Neural progenitor cell (in vitro differentiated cells): Measurements from ENCODE around the gene SLC35B4. TPM values are rescaled to one million over a fixed set of nuclear protein-coding genes. Genes with fewer than 3 reads are reported as not detected.

ENCODE experiments used
- DNase-seq: peaks from one replicate; pipeline ENCODE4 v3.0.0-alpha.2; 2016; ENCODE audit warnings: low spot score
- H2AFZ ChIP-seq: fragments of 200-600 bp; sonication (generic); replicated peaks from 2 replicates; pipeline ENCODE4 v1.6.1; 2016; ENCODE audit warnings: antibody characterized with exemption
- H3F3A ChIP-seq: fragments of 200-600 bp; sonication (generic); 2 replicates; pipeline ENCODE4 v1.6.1; 2016; ENCODE audit warnings: antibody characterized with exemption, low read depth
- H3K27ac ChIP-seq: fragments of 200-600 bp; sonication (generic); 2 replicates; pipeline ENCODE4 v1.5.1; 2016; ENCODE audit warnings: mild to moderate bottlenecking
- H3K27me3 ChIP-seq: fragments of 200-600 bp; sonication (generic); 2 replicates; pipeline ENCODE4 v1.6.1; 2016; ENCODE audit warnings: mild to moderate bottlenecking, moderate library complexity
- H3K36me3 ChIP-seq: fragments of 200-600 bp; sonication (generic); 2 replicates; pipeline ENCODE4 v1.5.1; 2016
- H3K4me1 ChIP-seq: fragments of 200-600 bp; sonication (generic); 2 replicates; pipeline ENCODE4 v1.6.1; 2016; ENCODE audit warnings: mixed run types
- H3K4me2 ChIP-seq: fragments of 200-600 bp; sonication (generic); 2 replicates; pipeline ENCODE4 v1.6.1; 2016
- H3K4me3 ChIP-seq: fragments of 200-600 bp; sonication (generic); 2 replicates; pipeline ENCODE4 v1.5.1; 2016
- H3K79me2 ChIP-seq: fragments of 200-600 bp; sonication (generic); 2 replicates; pipeline ENCODE4 v1.6.1; 2016; ENCODE audit warnings: low read depth
- H3K9ac ChIP-seq: fragments of 200-600 bp; sonication (generic); 2 replicates; pipeline ENCODE4 v1.6.1; 2016
- H3K9me3 ChIP-seq: fragments of 200-600 bp; sonication (generic); 2 replicates; pipeline ENCODE4 v1.5.1; 2016; ENCODE audit warnings: low read depth
- H4K20me1 ChIP-seq: fragments of 200-600 bp; sonication (generic); 2 replicates; pipeline ENCODE4 v1.6.1; 2016; ENCODE audit warnings: low read depth
- H3K27ac Mint-ChIP-seq: 3 replicates; pipeline ENCODE4 v1.8.0; 2021; ENCODE audit warnings: mixed read lengths
- H3K27me3 Mint-ChIP-seq: 2 replicates; pipeline ENCODE4 v1.8.0; 2022; ENCODE audit warnings: low read depth, mild to moderate bottlenecking, inconsistent platforms, moderate library complexity, mixed read lengths; ENCODE audit not compliant: insufficient read depth
- H3K36me3 Mint-ChIP-seq: 3 replicates; pipeline ENCODE4 v1.8.0; 2021; ENCODE audit warnings: mixed read lengths
- H3K4me1 Mint-ChIP-seq: 3 replicates; pipeline ENCODE4 v1.8.0; 2021; ENCODE audit warnings: mixed read lengths
- H3K4me3 Mint-ChIP-seq: 3 replicates; pipeline ENCODE4 v1.8.0; 2021; ENCODE audit warnings: mild to moderate bottlenecking, moderate library complexity, mixed read lengths
- H3K9me3 Mint-ChIP-seq: 3 replicates; pipeline ENCODE4 v1.8.0; 2020; ENCODE audit warnings: mixed read lengths
- EZH2 ChIP-seq: fragments of 200-600 bp; sonication (generic); IDR thresholded peaks from 2 replicates; pipeline ENCODE4 v1.6.1; 2017; ENCODE audit warnings: antibody characterized with exemption, mild to moderate bottlenecking, moderate library complexity
- EZH2phosphoT487 ChIP-seq: fragments of 200-600 bp; sonication (generic); IDR thresholded peaks from 2 replicates; pipeline ENCODE4 v1.6.1; 2017; ENCODE audit warnings: antibody characterized with exemption
- total RNA-seq: library from RNA; depleted of rRNA; stranded (reverse); fragments of >200 nt; gene quantifications from 2 replicates; pipeline ENCODE4 v1.2.3, GENCODE V29; 2015; ENCODE audit warnings: low replicate concordance
- TF ChIP-seq, protein P1 (sequence below): fragments of 200-600 bp; sonication (generic); IDR thresholded peaks from 2 replicates; pipeline ENCODE4 v1.5.1; 2017; ENCODE audit warnings: antibody characterized with exemption, mild to moderate bottlenecking

Gene SLC35B4
- total RNA-seq, 1 donor from 2014 or later, result 32.0 TPM

DNA sequence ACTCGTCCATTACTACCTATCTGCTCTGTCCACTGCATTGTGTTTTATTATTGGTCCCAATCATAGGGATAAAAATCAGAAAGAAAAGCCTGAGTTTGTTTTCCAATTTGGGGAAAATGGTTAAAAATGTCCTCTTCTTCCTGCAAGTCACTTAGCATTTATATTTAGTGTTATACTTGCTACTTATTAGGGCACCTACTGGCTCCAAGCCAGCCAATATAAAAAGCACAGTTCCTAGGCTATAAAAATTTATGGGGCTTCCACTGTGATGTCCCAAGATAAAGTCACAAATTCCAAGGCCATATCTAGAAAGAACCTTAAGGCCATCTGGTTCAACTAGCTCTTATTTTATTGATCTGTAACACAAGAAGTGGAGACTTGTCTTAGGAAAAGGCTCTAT, 3.2 kb downstream of the SLC35B4 start:
- no peak for DNase-seq
- H3K4me3 ChIP-seq, result no peak overlapping the region
- no peaks in the 10 kb centered on the region for H3K9me3 ChIP-seq
- Mint-ChIP-seq H3K9me3 (no peaks in the 10 kb centered on the region), H3K27ac (no peak overlapping the region), H3K4me3 (no peak overlapping the region), H3K27me3 (no peaks in the 10 kb centered on the region), H3K4me1 (peaks cover 14% of the 10 kb centered on the region), H3K36me3 (peaks cover 2% of the 10 kb centered on the region)
- H3K79me2 ChIP-seq, result peaks cover 37% of the 10 kb centered on the region
- TF ChIP-seq EZH2, result no peak
- no peak for TF ChIP-seq EZH2phosphoT487
- TF ChIP-seq, protein P1, sequence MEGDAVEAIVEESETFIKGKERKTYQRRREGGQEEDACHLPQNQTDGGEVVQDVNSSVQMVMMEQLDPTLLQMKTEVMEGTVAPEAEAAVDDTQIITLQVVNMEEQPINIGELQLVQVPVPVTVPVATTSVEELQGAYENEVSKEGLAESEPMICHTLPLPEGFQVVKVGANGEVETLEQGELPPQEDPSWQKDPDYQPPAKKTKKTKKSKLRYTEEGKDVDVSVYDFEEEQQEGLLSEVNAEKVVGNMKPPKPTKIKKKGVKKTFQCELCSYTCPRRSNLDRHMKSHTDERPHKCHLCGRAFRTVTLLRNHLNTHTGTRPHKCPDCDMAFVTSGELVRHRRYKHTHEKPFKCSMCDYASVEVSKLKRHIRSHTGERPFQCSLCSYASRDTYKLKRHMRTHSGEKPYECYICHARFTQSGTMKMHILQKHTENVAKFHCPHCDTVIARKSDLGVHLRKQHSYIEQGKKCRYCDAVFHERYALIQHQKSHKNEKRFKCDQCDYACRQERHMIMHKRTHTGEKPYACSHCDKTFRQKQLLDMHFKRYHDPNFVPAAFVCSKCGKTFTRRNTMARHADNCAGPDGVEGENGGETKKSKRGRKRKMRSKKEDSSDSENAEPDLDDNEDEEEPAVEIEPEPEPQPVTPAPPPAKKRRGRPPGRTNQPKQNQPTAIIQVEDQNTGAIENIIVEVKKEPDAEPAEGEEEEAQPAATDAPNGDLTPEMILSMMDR, result no peak
- H4K20me1 ChIP-seq, result peaks cover 4% of the 10 kb centered on the region
- H3K9ac ChIP-seq, result no peak overlapping the region
- H3K27ac ChIP-seq, result no peak overlapping the region
- H3K4me1 ChIP-seq, result peaks cover 7% of the 10 kb centered on the region
- peaks cover 6% of the 10 kb centered on the region for H3K27me3 ChIP-seq
- H3K4me2 ChIP-seq, result no peak overlapping the region
- H3K36me3 ChIP-seq, result no peaks in the 10 kb centered on the region
- H2AFZ ChIP-seq, result no peak overlapping the region
- H3F3A ChIP-seq, result no peaks in the 10 kb centered on the region

- H3K4me1 ChIP-seq, result peaks cover 7% of the 10 kb centered on the region
- H3K9me3 Mint-ChIP-seq, result no peaks in the 10 kb centered on the region
- no peak overlapping the region for H3K4me2 ChIP-seq
- H3K4me3 ChIP-seq, result no peak overlapping the region
- H2AFZ ChIP-seq, result no peak overlapping the region
- H3F3A ChIP-seq, result no peaks in the 10 kb centered on the region
- no peak overlapping the region for H3K4me3 Mint-ChIP-seq
- peaks cover 3% of the 10 kb centered on the region for H3K27me3 ChIP-seq
- no peaks in the 10 kb centered on the region for H3K27me3 Mint-ChIP-seq
- peaks cover 4% of the 10 kb centered on the region for H4K20me1 ChIP-seq
- H3K36me3 ChIP-seq, result no peaks in the 10 kb centered on the region
- H3K27ac Mint-ChIP-seq, result no peak overlapping the region
- no peaks in the 10 kb centered on the region for H3K9me3 ChIP-seq
- TF ChIP-seq EZH2phosphoT487, result no peak
- TF ChIP-seq, protein P1, result no peak
- no peak for TF ChIP-seq EZH2
- H3K36me3 Mint-ChIP-seq, result peaks cover 2% of the 10 kb centered on the region
- no peak for DNase-seq
- H3K27ac ChIP-seq, result no peak overlapping the region
- peaks cover 14% of the 10 kb centered on the region for H3K4me1 Mint-ChIP-seq
- H3K79me2 ChIP-seq, result peaks cover 37% of the 10 kb centered on the region
- H3K9ac ChIP-seq, result no peak overlapping the region
Observed at GRCh38 chr7:134312717-134313116, 4.0 kb downstream of the SLC35B4 start.

DNA sequence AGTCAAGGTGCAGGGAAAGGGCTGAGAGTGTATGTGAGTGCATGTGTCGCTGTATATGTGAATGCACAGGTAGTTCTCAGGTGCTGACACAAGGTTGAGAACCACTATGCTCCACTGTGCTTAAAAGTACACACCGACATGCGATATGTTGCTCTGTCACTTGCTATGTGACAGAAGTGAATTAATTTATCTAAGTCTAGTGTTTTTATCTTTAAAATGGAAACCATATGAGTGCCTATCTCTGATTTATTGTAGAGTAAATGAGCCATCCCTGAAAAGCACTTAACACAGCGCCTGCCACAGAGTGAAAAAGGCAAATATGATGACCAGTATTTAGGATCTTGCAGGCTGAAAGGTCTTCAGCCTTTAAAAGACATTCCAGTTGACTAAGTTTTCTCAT, 4.9 kb downstream of the SLC35B4 start:
- H3K9ac ChIP-seq, result no peak overlapping the region
- DNase-seq, result no peak
- no peak overlapping the region for H3K27ac ChIP-seq
- peaks cover 4% of the 10 kb centered on the region for H4K20me1 ChIP-seq
- no peak overlapping the region for H3K27ac Mint-ChIP-seq
- H3K4me1 ChIP-seq, result peaks cover 7% of the 10 kb centered on the region
- H3K36me3 Mint-ChIP-seq, result peaks cover 2% of the 10 kb centered on the region
- H3K36me3 ChIP-seq, result peaks cover 4% of the 10 kb centered on the region
- no peaks in the 10 kb centered on the region for H3F3A ChIP-seq
- no peak overlapping the region for H3K4me2 ChIP-seq
- peaks cover 37% of the 10 kb centered on the region for H3K79me2 ChIP-seq
- H3K27me3 Mint-ChIP-seq, result no peaks in the 10 kb centered on the region
- H3K4me3 ChIP-seq, result no peak overlapping the region
- H3K4me3 Mint-ChIP-seq, result no peak overlapping the region
- no peaks in the 10 kb centered on the region for H3K27me3 ChIP-seq
- peaks cover 12% of the 10 kb centered on the region for H3K4me1 Mint-ChIP-seq
- TF ChIP-seq EZH2 (no peak), EZH2phosphoT487 (no peak)
- TF ChIP-seq, protein P1, result no peak
- H2AFZ ChIP-seq, result no peak overlapping the region
- H3K9me3 Mint-ChIP-seq, result no peaks in the 10 kb centered on the region
- H3K9me3 ChIP-seq, result no peaks in the 10 kb centered on the region
